Activated naive CD8-positive, alpha-beta T cell treated with anti-CD3 and anti-CD28 coated beads for 36 hours (primary cell): ENCODE measurements around the gene HS1BP3. TPM values are rescaled to one million over a fixed set of nuclear protein-coding genes. Genes with fewer than 3 reads are reported as not detected.

Experiments
- DNase-seq: peaks from one replicate; pipeline ENCODE4 v3.0.0; 2021
- H3K27ac Mint-ChIP-seq: one replicate; pipeline ENCODE4 v1.8.0; 2022; ENCODE audit warnings: mild to moderate bottlenecking, moderate library complexity, mixed read lengths
- H3K27me3 Mint-ChIP-seq: one replicate; pipeline ENCODE4 v1.8.0; 2022; ENCODE audit warnings: mild to moderate bottlenecking, mixed read lengths
- H3K36me3 Mint-ChIP-seq: one replicate; pipeline ENCODE4 v1.8.0; 2021; ENCODE audit warnings: mild to moderate bottlenecking, mixed read lengths
- H3K4me1 Mint-ChIP-seq: one replicate; pipeline ENCODE4 v1.8.0; 2021; ENCODE audit warnings: mixed read lengths
- H3K4me3 Mint-ChIP-seq: one replicate; pipeline ENCODE4 v1.8.0; 2022; ENCODE audit warnings: mild to moderate bottlenecking, moderate library complexity, mixed read lengths
- H3K9me3 Mint-ChIP-seq: one replicate; pipeline ENCODE4 v1.8.0; 2022; ENCODE audit warnings: mixed read lengths
- total RNA-seq, 2 experiments: library from RNA; stranded (reverse); gene quantifications; one replicate each; pipeline ENCODE4 v1.2.3, GENCODE V29; 2021

HS1BP3 gene
- total RNA-seq, 2 experiments from 2014 or later: 5.9 to 6.0 TPM

- H3K4me1 Mint-ChIP-seq: no peaks in the 10 kb centered on the region
- H3K27ac Mint-ChIP-seq: no peak overlapping the region
- H3K9me3 Mint-ChIP-seq: no peaks in the 10 kb centered on the region
- H3K36me3 Mint-ChIP-seq: peaks cover 2% of the 10 kb centered on the region
- H3K4me3 Mint-ChIP-seq: no peak overlapping the region
- no peak for DNase-seq
- no peaks in the 10 kb centered on the region for H3K27me3 Mint-ChIP-seq
These were observed 25.9 kb downstream of the HS1BP3 start for GRCh38 chr2:20624884-20625485.

DNA sequence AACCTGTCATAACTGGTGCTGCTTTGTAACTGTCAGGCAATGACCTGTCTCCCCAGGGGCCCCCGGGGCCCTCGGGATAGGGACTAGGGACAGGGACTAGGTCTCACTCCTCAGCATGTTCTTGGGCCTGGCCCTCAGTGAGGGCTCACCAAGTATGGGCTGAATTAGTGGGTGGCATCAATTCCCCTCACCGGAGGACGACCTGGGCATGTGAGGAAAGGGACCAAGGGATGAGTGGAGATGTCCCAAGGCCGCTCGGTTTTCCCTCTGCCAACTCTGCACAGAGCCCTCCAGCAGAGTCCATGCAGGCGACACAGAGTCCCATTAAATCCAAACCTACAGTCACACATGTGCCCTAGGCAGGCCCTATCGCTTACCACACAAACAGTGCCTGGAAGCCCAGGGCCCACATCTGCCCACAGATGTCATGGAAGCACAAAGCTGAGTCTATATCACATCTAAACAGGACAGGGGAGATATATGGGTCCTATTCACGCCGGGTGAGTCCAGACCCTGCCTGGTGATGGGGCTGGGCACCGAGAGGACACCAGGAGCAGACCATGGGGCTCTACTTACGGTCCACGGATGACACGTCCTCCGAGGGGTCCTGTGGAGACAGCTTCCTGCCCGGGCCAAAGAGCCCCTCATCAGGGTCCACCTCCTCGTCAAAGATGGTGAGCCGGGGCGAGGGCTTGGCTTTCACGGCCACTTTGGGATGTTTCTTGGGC, 26.6 kb downstream of the HS1BP3 start:
- no peak overlapping the region for H3K4me3 Mint-ChIP-seq
- peaks cover 2% of the 10 kb centered on the region for H3K36me3 Mint-ChIP-seq
- no peak for DNase-seq
- no peak overlapping the region for H3K27ac Mint-ChIP-seq
- H3K9me3 Mint-ChIP-seq: no peaks in the 10 kb centered on the region
- no peaks in the 10 kb centered on the region for H3K4me1 Mint-ChIP-seq
- H3K27me3 Mint-ChIP-seq: no peaks in the 10 kb centered on the region

GRCh38 chr2:20623741-20624155, 27.1 kb downstream of the HS1BP3 start:
- no peaks in the 10 kb centered on the region for H3K9me3 Mint-ChIP-seq
- peaks cover 2% of the 10 kb centered on the region for H3K36me3 Mint-ChIP-seq
- no peaks in the 10 kb centered on the region for H3K27me3 Mint-ChIP-seq
- H3K4me3 Mint-ChIP-seq: no peak overlapping the region
- no peak overlapping the region for H3K27ac Mint-ChIP-seq
- H3K4me1 Mint-ChIP-seq: no peaks in the 10 kb centered on the region
- no peak for DNase-seq

DNA sequence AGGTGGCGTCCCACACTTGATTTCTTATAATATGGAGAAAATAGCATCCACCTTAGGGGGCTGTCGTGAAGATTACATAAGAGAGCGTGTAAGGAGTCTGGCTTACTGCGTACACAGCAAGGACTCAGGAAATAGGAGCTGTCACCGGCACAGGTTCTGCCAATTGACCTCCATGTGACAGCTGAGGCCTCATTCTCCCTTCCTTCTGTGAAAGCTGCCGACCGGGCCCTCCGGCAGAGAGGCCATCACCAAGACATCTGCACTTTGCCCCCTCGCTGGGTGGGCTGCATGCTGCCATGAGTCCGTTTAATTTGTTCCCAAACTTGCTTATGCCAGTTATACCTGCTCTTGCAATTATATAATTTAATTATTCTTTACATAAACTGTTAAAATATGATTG, 27.7 kb downstream of the HS1BP3 start:
- Mint-ChIP-seq H3K36me3 (peaks cover 2% of the 10 kb centered on the region), H3K4me3 (no peak overlapping the region), H3K27me3 (no peaks in the 10 kb centered on the region), H3K4me1 (no peaks in the 10 kb centered on the region), H3K27ac (no peak overlapping the region), H3K9me3 (no peaks in the 10 kb centered on the region)
- DNase-seq: no peak

DNA sequence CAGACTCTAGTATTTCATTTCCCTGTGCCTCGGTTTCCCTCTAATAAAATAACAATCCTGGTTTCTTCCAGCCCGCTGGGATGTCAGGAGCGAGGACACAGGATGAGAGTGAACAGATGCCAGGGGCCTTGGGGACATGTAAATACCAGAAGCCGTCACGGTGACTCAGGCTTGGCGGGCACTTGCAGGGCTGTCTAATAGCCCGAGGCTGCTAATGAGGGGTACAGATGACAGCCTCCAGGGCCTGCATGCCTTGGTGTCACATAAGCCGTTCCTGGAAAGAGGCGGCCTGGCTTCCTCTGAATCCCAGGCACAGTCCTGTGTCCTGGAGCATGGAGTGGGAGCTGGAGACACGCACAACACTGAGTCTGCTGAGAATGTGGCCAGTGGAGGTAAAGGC, 28.2 kb downstream of the HS1BP3 start:
- H3K27me3 Mint-ChIP-seq: no peaks in the 10 kb centered on the region
- H3K27ac Mint-ChIP-seq: no peak overlapping the region
- no peak for DNase-seq
- no peaks in the 10 kb centered on the region for H3K9me3 Mint-ChIP-seq
- peaks cover 2% of the 10 kb centered on the region for H3K36me3 Mint-ChIP-seq
- no peak overlapping the region for H3K4me3 Mint-ChIP-seq
- H3K4me1 Mint-ChIP-seq: no peaks in the 10 kb centered on the region

GRCh38 chr2:20622296-20622686, 28.6 kb downstream of the HS1BP3 start:
- H3K4me3 Mint-ChIP-seq: no peak overlapping the region
- H3K27me3 Mint-ChIP-seq: no peaks in the 10 kb centered on the region
- no peaks in the 10 kb centered on the region for H3K9me3 Mint-ChIP-seq
- no peak overlapping the region for H3K27ac Mint-ChIP-seq
- H3K36me3 Mint-ChIP-seq: peaks cover 2% of the 10 kb centered on the region
- no peak for DNase-seq
- no peaks in the 10 kb centered on the region for H3K4me1 Mint-ChIP-seq

DNA sequence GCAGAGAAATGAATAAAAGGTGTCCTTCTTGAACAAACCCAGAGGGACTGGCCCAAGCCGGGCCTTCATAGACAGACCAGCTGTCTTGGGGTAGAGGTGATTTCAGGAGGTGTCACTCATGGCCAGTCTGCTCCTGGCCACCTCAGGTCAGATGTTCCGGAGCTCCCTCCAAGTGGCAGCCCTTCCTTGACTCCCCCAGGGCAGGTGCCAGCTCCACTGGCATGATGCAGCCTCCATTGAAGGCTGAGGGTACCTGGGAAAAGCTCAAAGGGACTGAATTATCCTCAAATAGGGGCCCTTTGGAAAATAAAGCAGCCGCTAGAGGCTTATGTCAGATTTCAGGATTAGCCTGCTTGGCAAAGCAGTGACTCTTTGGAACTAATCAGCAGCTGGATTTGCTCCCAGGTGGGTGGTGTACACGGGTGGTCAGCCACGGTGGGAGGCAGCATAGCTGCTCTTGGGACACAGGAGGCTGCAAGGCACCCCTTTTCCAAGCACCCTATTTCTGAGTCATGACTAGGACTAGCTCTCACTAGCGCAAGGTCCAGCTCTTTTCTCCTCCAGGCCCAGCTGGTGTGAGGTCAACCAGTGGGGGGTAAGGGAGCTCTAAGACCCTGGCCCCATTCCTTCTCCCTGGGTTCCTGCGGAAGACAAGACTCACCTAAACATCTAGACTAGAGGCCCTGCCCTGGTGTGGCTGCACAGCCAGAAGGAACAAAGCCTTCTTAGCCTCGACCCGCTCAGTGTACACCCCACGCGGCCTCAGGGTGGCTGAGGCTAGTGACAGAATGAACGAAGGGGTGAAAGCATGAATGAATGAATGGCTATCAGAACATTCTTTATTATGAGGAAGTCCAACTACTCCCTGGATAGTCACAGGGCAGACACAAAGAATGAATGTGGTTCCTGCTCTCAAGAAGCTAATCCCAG, 29.3 kb downstream of the HS1BP3 start:
- Mint-ChIP-seq H3K36me3 (peaks cover 2% of the 10 kb centered on the region), H3K9me3 (no peaks in the 10 kb centered on the region), H3K27me3 (no peaks in the 10 kb centered on the region), H3K4me1 (no peaks in the 10 kb centered on the region), H3K27ac (no peak overlapping the region), H3K4me3 (no peak overlapping the region)
- no peak for DNase-seq

- Mint-ChIP-seq H3K27ac (no peak overlapping the region), H3K9me3 (no peaks in the 10 kb centered on the region), H3K36me3 (peaks cover 2% of the 10 kb centered on the region), H3K27me3 (no peaks in the 10 kb centered on the region), H3K4me1 (no peaks in the 10 kb centered on the region), H3K4me3 (no peak overlapping the region)
- DNase-seq: no peak
These were observed 30.1 kb downstream of the HS1BP3 start for GRCh38 chr2:20620696-20621365.

GRCh38 chr2:20620271-20620681, 30.6 kb downstream of the HS1BP3 start:
- DNase-seq: no peak
- H3K27ac Mint-ChIP-seq: no peak overlapping the region
- no peaks in the 10 kb centered on the region for H3K27me3 Mint-ChIP-seq
- no peaks in the 10 kb centered on the region for H3K4me1 Mint-ChIP-seq
- H3K4me3 Mint-ChIP-seq: no peak overlapping the region
- H3K9me3 Mint-ChIP-seq: no peaks in the 10 kb centered on the region
- peaks cover 2% of the 10 kb centered on the region for H3K36me3 Mint-ChIP-seq

- Mint-ChIP-seq H3K36me3 (peaks cover 2% of the 10 kb centered on the region), H3K9me3 (no peaks in the 10 kb centered on the region), H3K4me1 (no peaks in the 10 kb centered on the region), H3K4me3 (no peak overlapping the region), H3K27ac (no peak overlapping the region), H3K27me3 (no peaks in the 10 kb centered on the region)
- no peak for DNase-seq
These were observed 31.3 kb downstream of the HS1BP3 start for GRCh38 chr2:20619624-20620024.

- peaks cover 2% of the 10 kb centered on the region for H3K36me3 Mint-ChIP-seq
- no peaks in the 10 kb centered on the region for H3K27me3 Mint-ChIP-seq
- H3K4me1 Mint-ChIP-seq: no peaks in the 10 kb centered on the region
- H3K4me3 Mint-ChIP-seq: no peak overlapping the region
- no peak for DNase-seq
- no peak overlapping the region for H3K27ac Mint-ChIP-seq
- H3K9me3 Mint-ChIP-seq: no peaks in the 10 kb centered on the region
These were observed 31.9 kb downstream of the HS1BP3 start for GRCh38 chr2:20618886-20619521.

DNA sequence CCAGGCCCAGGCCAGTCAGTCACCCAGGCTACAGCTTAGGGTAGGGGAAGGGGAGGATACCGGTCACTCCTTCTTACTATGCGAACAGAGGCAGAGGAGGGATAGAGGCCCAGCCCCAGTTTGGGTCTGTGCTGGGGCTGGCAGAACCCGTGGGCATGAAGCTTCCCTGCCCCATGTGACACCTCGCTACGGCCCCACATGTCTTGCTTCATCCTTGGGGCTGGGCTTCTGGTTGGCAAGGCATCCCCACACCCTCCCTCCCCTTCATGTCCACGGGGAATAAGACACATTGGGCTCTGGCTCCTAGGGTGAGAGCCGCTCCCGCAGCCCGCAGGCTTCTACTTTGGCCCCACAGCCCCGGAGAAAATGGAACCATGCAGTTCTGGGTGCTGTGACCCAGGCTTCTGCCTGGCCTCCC, 32.4 kb downstream of the HS1BP3 start:
- no peaks in the 10 kb centered on the region for H3K9me3 Mint-ChIP-seq
- DNase-seq: no peak
- H3K4me3 Mint-ChIP-seq: no peak overlapping the region
- H3K4me1 Mint-ChIP-seq: no peaks in the 10 kb centered on the region
- no peaks in the 10 kb centered on the region for H3K27me3 Mint-ChIP-seq
- H3K27ac Mint-ChIP-seq: no peak overlapping the region
- peaks cover 2% of the 10 kb centered on the region for H3K36me3 Mint-ChIP-seq

DNA sequence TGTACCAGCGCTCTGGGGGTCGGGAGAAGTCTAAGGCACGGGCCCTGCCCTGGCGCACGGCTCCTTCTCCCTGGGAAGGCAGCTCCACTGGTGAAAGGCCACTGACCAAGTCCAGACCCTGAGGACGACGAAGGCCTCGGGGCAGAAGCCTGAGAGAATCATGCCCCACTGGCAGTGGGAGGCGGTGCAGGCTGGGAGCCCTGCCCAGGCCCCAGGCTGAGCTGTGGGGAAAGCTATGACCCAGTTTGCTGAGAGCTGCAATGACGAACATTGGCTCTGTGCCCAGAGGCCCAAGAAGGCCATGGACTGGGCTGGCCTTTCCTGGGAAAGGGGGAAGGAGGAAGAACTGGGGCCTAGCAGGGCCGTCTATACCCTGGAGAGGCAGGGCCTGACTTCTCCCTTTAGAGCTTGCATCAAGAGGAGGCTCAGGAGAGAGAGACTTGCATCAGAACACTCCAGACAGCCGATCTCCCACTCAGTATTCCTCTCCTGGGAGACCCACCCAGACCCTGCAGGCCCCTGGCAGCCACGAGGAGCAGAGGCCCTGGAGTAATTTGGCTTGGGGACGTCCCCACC, 32.9 kb downstream of the HS1BP3 start:
- Mint-ChIP-seq H3K9me3 (no peaks in the 10 kb centered on the region), H3K27me3 (no peaks in the 10 kb centered on the region), H3K4me3 (no peak overlapping the region), H3K36me3 (peaks cover 2% of the 10 kb centered on the region), H3K4me1 (no peaks in the 10 kb centered on the region), H3K27ac (no peak overlapping the region)
- DNase-seq: no peak

DNA sequence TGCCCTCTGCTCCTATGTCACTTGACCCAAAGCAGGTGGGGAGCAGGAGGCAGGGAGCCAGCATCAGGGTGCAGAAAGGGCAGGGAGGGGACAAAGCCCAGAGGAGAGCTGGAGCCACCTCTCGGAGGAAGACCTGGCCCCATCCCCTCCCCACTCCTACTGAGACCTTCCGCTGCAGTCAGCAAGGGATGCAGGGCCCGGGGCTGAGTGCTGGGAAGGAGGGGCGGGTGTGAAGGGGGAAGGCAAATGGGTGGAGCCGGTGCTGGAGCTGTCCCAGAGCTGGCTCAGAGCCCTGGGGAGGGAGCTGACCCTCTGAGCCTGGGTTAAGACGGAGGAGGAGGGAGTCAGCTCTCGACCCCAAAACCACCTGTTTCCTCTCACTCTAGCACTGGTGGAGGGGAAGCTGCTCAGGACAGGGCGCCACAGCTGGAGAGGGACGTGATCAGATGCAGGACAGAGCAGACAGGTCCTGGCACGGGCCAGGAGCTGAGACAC, 33.8 kb downstream of the HS1BP3 start:
- no peak for DNase-seq
- no peak overlapping the region for H3K4me3 Mint-ChIP-seq
- H3K4me1 Mint-ChIP-seq: no peaks in the 10 kb centered on the region
- no peaks in the 10 kb centered on the region for H3K9me3 Mint-ChIP-seq
- H3K27me3 Mint-ChIP-seq: no peaks in the 10 kb centered on the region
- H3K36me3 Mint-ChIP-seq: peaks cover 2% of the 10 kb centered on the region
- H3K27ac Mint-ChIP-seq: no peak overlapping the region
